HG03175 (cell line): ENCODE data around the gene NRIP1.
"Not testable (repeated sequence)": the region's sequence is repeated elsewhere in the genome, so short reads cannot be mapped to it uniquely, and the experiment has no call there.

Experiments
- ATAC-seq: cut with Tn5 transposase; IDR thresholded peaks from one replicate; pipeline ENCODE4 v1.9.1; 2021; ENCODE audit warnings: mild to moderate bottlenecking, moderate library complexity; ENCODE audit not compliant: unreplicated experiment

The NRIP1 gene

DNA sequence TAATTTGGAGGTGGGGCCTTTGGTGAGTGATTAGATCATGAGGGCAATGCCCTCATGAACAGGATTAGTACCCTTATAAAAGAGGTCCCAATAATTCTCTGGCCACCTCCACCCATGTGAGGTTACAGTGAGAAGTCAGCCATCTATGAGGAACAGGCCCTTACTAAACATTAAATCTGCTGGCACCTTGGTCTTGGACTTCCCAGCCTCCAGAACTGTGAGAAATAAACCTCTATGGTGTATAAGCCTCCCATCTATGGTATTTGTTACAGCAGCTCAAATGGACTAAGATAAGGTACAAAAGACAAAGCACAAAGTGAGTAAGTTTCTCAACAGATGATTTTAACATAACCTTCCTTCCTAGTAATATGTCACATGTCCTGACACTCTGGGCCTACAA lies 22.3 kb downstream of the NRIP1 start:
- ATAC-seq: no peak

DNA sequence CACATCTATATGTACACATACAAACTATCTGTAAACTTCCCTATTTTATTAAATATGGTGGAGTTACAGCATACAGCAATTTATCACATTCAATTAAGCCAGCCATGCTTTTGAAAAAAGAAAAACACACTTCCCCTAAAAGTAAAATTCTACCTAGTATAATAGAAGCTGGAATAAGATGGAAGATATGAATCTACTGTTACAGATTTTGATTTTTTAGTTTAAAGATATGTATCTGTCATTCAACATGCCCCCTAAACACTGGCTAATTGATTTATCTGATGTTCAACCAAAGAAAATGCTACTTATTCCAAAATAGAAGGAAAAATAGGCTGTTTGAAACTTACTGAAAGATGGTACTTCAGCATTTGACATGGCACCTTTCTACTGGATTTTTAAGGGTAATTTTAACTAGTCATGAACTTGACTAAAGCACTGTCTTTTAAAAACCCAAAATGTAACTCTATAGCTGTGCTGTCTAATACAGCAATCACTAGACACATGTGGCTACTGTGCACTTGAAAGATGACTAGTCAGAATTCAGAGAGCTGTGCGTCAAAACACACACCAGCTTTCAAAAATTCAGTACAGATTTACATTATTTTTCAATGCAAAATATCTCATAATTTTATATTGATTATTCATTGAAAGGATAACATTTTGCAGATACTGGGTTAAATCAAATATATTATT lies 25.0 kb downstream of the NRIP1 start:
- ATAC-seq: no peak

DNA sequence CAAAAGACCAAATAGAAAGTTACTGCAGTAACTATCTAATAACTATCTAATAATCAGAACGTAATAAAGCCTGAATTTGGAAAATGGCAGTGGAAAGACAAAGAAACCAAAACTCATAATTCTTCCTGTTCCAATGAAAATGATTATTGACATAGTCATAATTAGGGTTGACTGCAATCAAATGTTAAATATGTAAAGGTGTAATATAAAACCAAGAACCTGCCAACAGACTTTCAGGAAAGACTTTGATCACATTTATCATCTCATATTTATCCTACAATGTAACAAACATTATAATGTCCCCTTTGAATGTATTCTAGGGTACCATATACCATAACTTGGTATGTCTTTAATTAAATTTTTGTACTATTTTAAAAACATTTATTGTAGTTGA lies 26.9 kb downstream of the NRIP1 start:
- no peak for ATAC-seq

DNA sequence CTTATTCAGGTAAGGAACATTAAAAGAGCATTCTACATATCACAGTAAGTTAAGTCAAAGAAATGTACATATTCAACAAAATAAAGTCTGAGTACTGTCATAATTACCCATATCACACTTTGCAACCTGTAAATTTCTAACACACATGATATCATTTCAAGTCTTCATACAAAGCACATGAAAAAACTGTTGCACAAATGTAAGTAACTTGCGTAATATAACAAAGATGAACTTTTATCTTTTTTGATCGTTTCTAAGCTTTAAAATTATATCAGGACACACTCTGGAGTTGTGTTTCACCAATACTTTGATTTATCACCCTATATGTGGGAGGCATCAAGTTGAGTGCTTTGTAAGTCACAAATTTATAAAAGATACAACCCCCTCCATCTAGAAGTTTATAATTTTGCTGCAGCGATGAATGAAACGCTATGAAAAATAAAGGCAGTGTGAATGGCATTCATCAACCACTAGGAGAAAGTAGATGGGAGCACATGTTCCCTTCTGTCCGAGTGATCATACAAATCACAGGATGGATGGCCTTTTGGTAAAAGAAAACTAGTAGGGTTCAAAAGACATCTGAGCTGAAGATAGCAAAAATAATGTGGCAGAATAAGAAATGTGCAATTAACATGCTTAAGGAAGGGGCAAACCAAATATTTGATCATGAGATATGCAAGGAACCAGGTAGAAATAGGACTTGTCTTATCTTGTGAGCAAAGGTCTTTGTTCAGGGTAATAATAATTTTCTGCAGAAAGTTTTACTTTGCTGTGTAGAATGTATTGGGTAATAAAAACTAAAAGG lies 27.5 kb downstream of the NRIP1 start:
- no peak for ATAC-seq

DNA sequence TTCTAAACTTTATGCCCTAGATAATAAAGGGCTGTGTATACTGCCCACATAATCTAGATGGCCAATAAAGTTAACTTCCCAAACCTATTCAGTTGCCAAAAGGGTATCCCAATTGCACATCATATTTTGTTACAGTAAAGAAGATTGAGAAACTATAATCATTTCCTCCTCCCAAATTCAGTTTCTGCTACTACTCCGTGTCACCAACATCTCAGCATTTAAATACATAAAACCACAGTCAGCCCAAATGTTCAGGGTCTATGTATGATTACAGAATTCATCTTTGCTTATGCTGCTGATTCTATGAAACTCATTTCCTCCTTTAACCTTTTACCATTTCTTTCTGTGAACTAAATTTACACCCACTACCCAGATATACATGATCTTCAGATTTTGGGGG lies 28.6 kb downstream of the NRIP1 start:
- ATAC-seq: no peak

DNA sequence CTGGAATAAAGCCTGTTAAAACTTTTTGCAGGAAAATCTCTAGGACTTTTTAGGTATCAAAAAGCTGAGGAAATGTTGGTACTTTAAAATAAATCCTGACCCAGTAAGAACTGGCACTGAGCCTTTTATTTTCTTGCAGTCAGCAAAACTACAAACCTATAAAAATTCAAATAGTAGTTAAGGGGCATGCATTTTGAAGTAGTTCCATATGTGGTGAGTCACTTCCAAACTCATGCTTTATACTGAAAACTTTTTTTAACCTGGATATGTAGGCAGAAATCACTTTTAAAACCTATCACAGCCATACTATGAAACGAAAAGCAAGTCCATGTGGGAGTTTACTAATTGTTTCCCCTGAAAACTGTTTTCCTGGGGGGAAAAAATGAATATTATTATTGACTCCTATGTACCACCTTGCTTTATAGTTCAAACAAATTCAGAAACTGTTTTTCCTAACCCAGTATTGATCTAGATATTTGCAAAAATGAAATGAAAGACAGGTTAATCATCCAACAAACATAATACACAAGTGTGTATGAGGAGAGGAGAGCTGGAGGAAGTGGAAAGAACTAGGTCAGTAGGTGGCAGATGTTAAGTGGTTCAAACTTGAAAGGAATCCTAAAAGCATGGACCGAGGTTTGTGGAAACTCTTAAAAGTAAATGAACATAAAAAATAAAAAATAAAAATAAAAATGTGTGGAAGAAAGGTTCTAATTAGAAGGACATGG lies 30.5 kb downstream of the NRIP1 start:
- no peak for ATAC-seq

DNA sequence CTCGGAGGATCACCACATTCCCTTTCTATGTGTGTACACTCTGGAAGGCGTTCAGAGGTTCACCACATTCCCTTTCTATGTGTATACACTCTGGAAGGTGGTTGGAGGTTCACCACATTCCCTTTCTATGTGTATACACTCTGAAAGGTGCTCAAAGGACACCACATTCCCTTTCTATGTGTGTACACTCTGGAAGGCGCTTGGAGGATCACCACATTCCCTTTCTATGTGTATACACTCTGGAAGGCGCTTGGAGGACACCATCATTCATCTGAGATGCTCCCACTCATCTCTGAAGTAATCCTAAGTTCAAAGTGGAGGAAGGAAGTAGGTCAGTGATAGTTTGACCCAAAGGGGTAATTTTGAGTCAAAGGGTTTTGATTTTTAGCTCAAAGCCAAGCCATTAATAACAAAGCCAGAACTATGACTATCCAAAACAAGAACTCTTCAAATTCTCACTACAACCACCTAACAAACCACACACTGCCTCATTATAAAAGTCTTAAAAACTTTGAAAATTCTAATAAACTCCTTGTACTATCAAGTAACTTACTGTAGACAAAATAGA lies 32.9 kb downstream of the NRIP1 start:
- ATAC-seq: no peak

DNA sequence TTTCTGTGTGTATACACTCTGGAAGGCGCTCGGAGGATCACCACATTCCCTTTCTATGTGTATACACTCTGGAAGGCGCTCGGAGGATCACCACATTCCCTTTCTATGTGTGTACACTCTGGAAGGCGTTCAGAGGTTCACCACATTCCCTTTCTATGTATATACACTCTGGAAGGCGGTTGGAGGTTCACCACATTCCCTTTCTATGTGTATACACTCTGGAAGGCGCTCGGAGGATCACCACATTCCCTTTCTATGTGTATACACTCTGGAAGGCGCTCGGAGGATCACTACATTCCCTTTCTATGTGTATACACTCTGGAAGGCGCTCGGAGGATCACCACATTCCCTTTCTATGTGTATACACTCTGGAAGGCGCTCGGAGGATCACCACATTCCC lies 33.4 kb downstream of the NRIP1 start:
- not testable (repeated sequence) for ATAC-seq

DNA sequence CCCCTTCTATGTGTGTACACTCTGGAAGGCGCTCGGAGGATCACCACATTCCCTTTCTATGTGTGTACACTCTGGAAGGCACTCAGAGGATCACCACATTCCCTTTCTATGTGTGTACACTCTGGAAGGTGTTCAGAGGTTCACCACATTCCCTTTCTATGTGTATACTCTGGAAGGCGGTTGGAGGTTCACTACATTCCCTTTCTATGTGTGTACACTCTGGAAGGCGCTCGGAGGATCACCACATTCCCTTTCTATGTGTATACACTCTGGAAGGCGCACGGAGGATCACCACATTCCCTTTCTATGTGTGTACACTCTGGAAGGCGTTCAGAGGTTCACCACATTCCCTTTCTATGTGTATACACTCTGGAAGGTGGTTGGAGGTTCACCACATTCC lies 33.9 kb downstream of the NRIP1 start:
- ATAC-seq: not testable (repeated sequence)

DNA sequence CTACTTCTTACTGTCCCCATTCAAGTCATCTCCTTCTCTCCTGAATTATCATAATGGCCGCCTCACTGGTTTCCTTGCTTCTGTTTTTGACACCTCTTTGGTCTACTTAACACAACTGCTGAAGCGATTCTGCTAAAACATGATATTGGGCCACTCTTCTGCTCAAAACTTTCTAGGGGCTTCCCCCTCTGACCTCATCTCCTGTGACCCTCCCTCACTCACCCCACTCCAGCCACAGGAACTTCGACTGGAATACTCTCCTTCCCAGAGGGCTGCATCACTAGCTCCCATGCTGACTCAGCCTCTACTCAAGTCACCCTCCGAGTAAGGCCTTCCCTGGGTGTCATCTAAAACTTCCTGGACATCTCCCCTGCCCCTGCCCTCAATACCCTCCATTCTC lies 35.7 kb downstream of the NRIP1 start:
- ATAC-seq: no peak

DNA sequence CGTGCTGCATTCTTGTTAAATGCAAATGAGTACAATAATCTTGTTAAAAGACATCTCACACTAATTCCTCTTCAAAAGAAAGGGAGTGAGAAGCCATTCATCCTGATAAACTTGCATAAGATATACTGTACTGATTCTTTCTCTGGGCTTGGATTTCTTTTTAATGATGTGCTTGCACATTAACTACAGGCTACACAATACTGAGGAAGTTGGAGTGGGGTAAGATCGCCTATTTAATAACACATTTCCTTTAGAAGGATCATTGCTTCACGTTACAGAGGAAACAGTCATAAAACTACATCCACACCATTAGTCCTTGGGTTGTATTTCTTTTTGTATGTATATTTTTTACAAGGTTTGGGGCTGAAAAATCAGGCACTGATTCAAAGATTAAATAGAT lies 36.6 kb downstream of the NRIP1 start:
- no peak for ATAC-seq

DNA sequence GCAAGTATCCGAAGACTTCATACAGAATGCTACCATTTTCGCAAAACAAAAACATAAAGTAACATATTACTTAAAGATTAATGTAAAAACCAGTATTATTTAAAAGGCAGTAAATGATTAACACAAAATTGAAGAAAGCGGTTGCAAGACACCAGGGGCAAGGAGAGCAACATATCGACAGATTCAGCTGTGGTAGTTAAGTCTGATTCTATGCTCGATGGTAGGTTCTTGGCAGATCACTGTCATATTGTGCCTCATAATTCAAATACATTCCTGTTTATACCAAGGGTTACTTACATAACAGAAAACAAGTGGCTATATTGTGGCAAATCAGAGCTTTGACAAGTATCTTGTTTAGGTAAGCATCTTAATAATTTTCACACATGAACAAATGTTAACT lies 37.7 kb downstream of the NRIP1 start:
- no peak for ATAC-seq

DNA sequence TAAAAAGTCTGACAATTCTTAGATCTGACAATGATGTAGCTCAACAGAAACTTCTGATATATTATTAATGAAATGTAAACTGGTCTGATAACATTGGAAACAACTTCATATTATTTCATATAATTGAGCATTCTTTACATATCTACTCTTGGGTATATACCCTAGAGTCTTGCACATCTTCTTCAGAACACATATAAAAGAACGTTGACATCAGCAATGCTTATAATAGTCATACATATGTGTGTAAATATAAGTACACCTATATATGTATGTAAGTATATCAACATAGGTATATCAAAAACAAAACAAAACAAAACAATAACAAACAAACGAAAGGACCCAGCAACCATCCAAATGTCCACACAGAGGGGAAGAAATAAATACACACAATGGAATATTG lies 38.4 kb downstream of the NRIP1 start:
- no peak for ATAC-seq

DNA sequence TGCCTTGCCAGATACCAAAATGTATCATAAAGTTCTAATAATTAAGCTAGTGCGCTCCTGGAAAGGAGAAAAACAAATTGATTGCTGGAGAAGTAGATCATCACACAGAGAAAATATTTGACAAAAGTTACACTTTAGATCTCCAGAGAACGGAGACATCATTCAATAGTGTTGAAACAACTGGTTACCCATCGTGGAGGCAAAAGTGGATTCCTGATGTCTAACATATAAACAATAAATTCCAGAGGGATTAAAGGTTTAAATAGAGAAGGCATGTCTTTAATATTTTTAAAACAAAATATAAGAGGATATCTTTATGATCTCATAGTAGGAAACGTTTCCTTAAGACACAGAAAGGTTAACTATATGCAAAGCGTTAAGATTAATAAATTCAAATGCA lies 41.0 kb downstream of the NRIP1 start:
- no peak for ATAC-seq

DNA sequence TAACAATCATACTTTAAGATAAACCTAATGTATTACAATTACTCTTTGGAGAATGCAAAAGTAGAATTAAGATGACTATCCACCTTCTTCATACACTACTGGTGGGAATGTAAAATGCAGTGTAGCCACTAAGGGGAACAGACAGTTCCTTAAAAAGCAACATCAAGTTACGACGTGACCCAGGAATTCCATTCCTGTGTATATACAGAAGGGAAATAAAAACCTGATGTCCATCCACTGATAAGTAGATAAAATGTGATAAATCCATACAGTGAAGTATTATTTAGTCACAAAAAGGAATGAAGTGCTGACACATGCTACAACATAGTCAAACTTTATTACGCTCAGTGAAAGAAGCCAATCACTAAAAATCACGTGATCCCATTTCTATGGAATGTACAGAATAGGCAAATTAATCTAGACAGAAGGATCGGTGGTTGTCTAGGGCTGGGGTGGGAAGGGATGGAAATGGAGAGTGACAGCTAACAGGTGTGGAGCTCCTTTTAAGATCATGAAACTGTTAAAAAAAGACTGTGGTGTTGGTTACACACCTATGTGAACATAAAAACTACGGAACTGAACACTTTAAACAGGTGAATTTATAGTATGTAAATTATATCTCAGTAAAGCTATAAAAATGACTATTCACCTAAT lies 42.1 kb downstream of the NRIP1 start:
- ATAC-seq: no peak

DNA sequence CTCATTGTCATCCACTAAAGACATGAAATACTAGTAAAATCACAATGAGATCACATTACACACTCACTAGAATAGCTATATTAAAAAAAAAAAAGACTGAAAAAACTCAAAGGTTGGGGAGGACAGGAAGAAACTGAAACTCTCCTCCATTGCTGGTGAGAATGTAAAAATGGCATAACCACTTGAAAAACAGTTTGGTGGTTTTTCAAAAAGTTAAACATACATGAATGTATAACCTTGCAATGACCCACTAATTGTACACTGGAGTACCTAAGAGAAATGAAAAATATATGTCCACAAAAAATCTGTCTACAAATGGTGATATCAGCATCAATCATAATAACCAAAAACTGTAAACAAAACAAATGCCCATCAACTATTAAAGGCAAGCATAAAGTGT lies 44.0 kb downstream of the NRIP1 start:
- no peak for ATAC-seq

DNA sequence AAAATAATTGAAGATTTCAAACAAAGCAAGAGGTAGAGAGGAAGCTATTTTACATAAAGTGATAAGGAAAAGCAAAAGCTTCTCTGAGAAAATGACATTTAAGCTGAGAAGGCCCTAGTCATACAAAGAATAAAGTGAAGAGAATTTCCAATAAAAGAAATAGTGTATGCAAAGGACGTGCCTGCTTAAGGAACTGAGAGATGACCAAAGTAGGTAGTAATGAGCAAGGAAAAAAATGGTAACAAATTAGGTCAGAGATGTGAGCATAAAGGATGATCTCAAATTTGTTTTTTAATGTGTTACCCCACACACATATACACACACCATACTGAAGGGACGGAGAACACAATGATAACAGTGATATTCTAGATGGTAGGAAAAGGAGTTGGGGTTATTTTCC lies 46.4 kb downstream of the NRIP1 start:
- no peak for ATAC-seq

DNA sequence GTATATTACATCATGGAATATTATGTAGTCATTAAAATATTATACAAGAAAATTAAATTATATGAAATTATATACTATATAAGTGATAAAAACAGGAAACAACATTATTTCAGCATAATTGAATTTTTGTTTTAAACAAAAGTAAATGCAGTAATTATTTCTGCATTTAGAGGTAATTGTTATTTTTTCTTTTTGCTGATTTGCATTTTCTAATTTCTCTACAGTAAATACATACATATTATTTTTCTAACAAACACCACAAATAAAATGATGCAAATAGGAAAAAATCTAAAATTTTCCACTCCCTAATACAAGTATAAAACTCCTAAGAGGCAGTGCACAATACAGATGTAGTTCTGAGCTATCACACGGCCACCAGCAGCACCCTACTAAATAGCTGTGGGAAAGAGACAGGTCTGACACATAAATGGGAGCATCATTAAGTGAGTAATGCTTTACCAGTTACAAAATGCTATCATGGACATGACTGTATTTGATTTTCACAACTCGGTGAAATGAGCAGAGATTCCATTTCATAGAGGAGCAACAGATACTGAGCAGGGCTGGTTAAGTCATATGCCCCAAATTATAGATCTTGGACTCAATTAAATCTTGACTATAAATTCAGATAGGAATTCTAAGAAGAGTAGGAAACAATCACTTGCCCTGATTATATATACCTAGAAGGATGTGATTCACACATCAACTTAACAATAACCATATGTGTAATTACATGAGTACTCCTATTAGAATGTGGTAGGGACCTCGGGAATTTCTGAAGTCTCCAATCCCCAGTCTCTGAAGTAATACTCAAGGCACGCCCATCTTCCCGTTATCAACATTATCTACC lies 49.0 kb downstream of the NRIP1 start:
- ATAC-seq: no peak

DNA sequence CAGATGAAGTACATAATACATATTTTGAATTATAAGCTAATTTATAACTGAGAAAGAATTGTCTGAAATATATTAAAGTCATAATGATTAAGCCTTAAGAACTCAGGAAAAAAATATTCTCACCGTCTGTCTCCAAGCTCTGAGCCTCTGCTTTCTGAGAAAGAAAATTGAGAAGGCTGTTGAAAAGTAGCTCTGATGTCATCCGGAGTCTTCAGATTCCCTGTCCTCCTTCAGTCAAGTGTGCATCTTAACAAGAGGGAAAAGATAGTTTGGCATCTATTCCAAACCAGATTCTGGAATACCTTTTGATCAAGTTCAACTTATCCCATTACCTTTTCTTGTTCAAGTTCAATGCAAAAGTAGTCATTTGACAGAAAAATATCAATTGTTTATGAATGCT lies 50.6 kb downstream of the NRIP1 start:
- ATAC-seq: no peak

DNA sequence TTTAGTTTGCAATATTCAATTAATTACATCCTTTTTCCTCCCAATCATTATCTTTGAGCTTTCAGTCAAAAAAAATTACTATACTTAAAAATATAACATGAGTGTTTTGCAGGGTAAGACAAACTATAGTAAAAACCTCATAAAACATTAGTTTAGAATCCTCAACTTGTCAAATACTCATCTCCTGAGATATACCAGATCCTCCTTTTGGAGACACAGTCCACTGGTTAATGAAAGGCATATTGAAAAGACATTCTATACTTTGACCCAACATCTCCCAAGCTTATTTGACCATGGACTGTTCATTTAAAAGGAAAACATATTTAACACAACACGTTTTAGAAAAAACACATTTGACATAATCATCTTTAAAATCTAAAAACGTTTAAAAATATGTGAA lies 52.8 kb downstream of the NRIP1 start:
- no peak for ATAC-seq
